HepG2 (cell line): ENCODE results near the gene PYGB. TPM values are rescaled to one million over a fixed set of nuclear protein-coding genes. Genes with fewer than 3 reads are reported as not detected.

ENCODE experiments used
- ATAC-seq: fragments of 200-7000 bp; cut with Tn5 transposase; 3 replicates; pipeline ENCODE4 v1.9.1; 2020; ENCODE audit warnings: mild to moderate bottlenecking, moderate library complexity
- BruUV-seq: library from RNA; stranded (reverse); fragments of 400-500 nt; replicated peaks from 2 replicates; lab custom pipeline; 2021; lab: Mats Ljungman, UMichigan
- CTCF ChIA-PET: fragments of 300-600 bp; formaldehyde crosslinking; extraction: SDS; loops from one replicate; lab custom pipeline; 2021; ENCODE audit warnings: low total read pairs, inconsistent platforms, low intra/inter-chr PET ratio; lab: Yijun Ruan, JAX
- POLR2A ChIA-PET: fragments of 350-600 bp; sonication (Branson Sonifier 250); formaldehyde crosslinking; loops from one replicate; lab custom pipeline; 2020; ENCODE audit warnings: antibody characterized with exemption, inconsistent platforms; lab: Yijun Ruan, JAX
- DNase-seq: peaks from one replicate; pipeline ENCODE4 v3.0.0-alpha.2; 2015; ENCODE audit warnings: low spot score
- FAIRE-seq: peaks from 3 replicates; lab custom pipeline; 2011; peaks lifted over from hg19 to GRCh38; lab: Jason Lieb, UNC
- H2AFZ ChIP-seq: one replicate; pipeline ENCODE4 v1.6.1; 2011; ENCODE audit warnings: low read length, inconsistent platforms
- H3K27ac ChIP-seq: fragments of 300-600 bp; 3 replicates; pipeline ENCODE4 v1.8.0; 2011; ENCODE audit warnings: mixed run types, mild to moderate bottlenecking, mixed read lengths, low read length, inconsistent platforms; ENCODE audit not compliant: insufficient read depth; ENCODE audit errors: extremely low read length
- H3K27me3 ChIP-seq, 2 experiments: fragments of 200-600 bp in 1 of 2; 2 replicates in 1 of 2; 3 replicates in 1 of 2; pipeline versions ENCODE4 v1.6.0 to v1.8.0; 2011; ENCODE audit warnings: low read length in 2 of 2, mild to moderate bottlenecking in 2 of 2, moderate library complexity in 2 of 2, inconsistent platforms in 1 of 2; ENCODE audit not compliant: insufficient read depth in 2 of 2, control insufficient read depth in 1 of 2
- H3K36me3 ChIP-seq, 2 experiments: fragments of 200-600 bp in 1 of 2; replicated peaks in 1 of 2; 2 replicates in 1 of 2; 3 replicates in 1 of 2; pipeline versions ENCODE4 v1.5.1 to v1.8.0; 2011; ENCODE audit warnings: low read length in 2 of 2, inconsistent platforms in 1 of 2; ENCODE audit not compliant: insufficient read depth in 2 of 2, control insufficient read depth in 1 of 2
- H3K4me1 ChIP-seq: 2 replicates; pipeline ENCODE4 v1.5.1; 2012; ENCODE audit warnings: low read length, inconsistent platforms; ENCODE audit not compliant: insufficient read depth
- H3K4me2 ChIP-seq: 2 replicates; pipeline ENCODE4 v1.6.0; 2011; ENCODE audit warnings: low read depth, low read length, inconsistent platforms
- H3K4me3 ChIP-seq, 3 experiments: fragments of 200-600 bp in 1 of 3; sonication (generic), shearing (Covaris generic) in 1 of 3; replicated peaks in 1 of 3; 2 replicates each; pipeline ENCODE4 v1.5.1; 2011 to 2016; ENCODE audit warnings: low read length in 3 of 3, inconsistent platforms in 2 of 3, low read depth in 2 of 3, mild to moderate bottlenecking in 2 of 3, control low read depth in 1 of 3, mixed read lengths in 1 of 3; ENCODE audit not compliant: insufficient read depth in 1 of 3
- H3K79me2 ChIP-seq: one replicate; pipeline ENCODE4 v1.6.1; 2011; ENCODE audit warnings: low read length, inconsistent platforms; ENCODE audit not compliant: insufficient read depth
- H3K9ac ChIP-seq: 2 replicates; pipeline ENCODE4 v1.6.0; 2011; ENCODE audit warnings: mild to moderate bottlenecking, low read depth, low read length, inconsistent platforms; ENCODE audit not compliant: insufficient read depth
- H3K9me3 ChIP-seq: 2 replicates; pipeline ENCODE4 v1.5.1; 2012; ENCODE audit warnings: mild to moderate bottlenecking, low read length
- H4K20me1 ChIP-seq: 2 replicates; pipeline ENCODE4 v1.6.0; 2011; ENCODE audit warnings: inconsistent platforms, mild to moderate bottlenecking, low read length, moderate library complexity; ENCODE audit not compliant: insufficient read depth
- CEBPG ChIP-seq: IDR thresholded peaks from 2 replicates; pipeline ENCODE4 v1.6.1; 2016
- DMAP1 ChIP-seq: IDR thresholded peaks from 2 replicates; pipeline ENCODE4 v1.6.1; 2016
- IRF1 ChIP-seq: sonication (generic); formaldehyde crosslinking; IDR thresholded peaks from 2 replicates; pipeline ENCODE4 v1.4.0; 2020; ENCODE audit warnings: low read depth, mild to moderate bottlenecking, missing genetic modification reagents
- KLF15 ChIP-seq: sonication (generic); formaldehyde crosslinking; IDR thresholded peaks from 2 replicates; pipeline ENCODE4 v1.8.1; 2023; ENCODE audit warnings: borderline replicate concordance, mild to moderate bottlenecking, inconsistent platforms, missing genetic modification reagents, mixed read lengths
- KLF16 ChIP-seq, 2 experiments: sonication (generic) in 1 of 2; formaldehyde crosslinking in 1 of 2; IDR thresholded peaks; 2 replicates each; pipeline versions ENCODE4 v1.6.1 to v1.8.0; 2016 to 2023; ENCODE audit warnings: missing genetic modification reagents in 2 of 2, missing compliant biosample characterization in 1 of 2
- MXI1 ChIP-seq: IDR thresholded peaks from 3 replicates; pipeline ENCODE4 v1.6.1; 2012; ENCODE audit warnings: low read depth, low read length, inconsistent platforms, borderline replicate concordance
- NR3C1 ChIP-seq: sonication (generic); formaldehyde crosslinking; IDR thresholded peaks from 2 replicates; pipeline ENCODE4 v1.4.0; 2020; ENCODE audit warnings: missing genetic modification reagents
- POGK ChIP-seq: sonication (generic); formaldehyde crosslinking; conservative IDR thresholded peaks from 2 replicates; pipeline ENCODE4 v1.8.0; 2022; ENCODE audit warnings: mild to moderate bottlenecking, moderate library complexity, missing genetic modification reagents
- PTBP1 ChIP-seq: fragments of 200-400 bp; formaldehyde crosslinking; IDR thresholded peaks from 2 replicates; pipeline ENCODE4 v1.6.1; 2018; ENCODE audit warnings: low read length, low read depth; ENCODE audit not compliant: poor library complexity, severe bottlenecking
- SMAD9 ChIP-seq: sonication (generic); formaldehyde crosslinking; IDR thresholded peaks from 2 replicates; pipeline ENCODE4 v1.5.1; 2020; ENCODE audit warnings: mild to moderate bottlenecking, missing genetic modification reagents
- SP140L ChIP-seq: sonication (generic); formaldehyde crosslinking; IDR thresholded peaks from 2 replicates; pipeline ENCODE4 v1.4.0; 2020; ENCODE audit warnings: missing genetic modification reagents, borderline replicate concordance
- SRSF1 ChIP-seq: fragments of 200-400 bp; formaldehyde crosslinking; optimal IDR thresholded peaks from 2 replicates; pipeline ENCODE3; 2017; ENCODE audit warnings: mild to moderate bottlenecking, low read depth, low read length, moderate library complexity
- THYN1 ChIP-seq: sonication (generic); formaldehyde crosslinking; IDR thresholded peaks from 2 replicates; pipeline ENCODE4 v1.8.1; 2023; ENCODE audit warnings: low read depth, mild to moderate bottlenecking, moderate library complexity, missing genetic modification reagents, borderline replicate concordance
- U2AF1 ChIP-seq: fragments of 200-400 bp; formaldehyde crosslinking; optimal IDR thresholded peaks from 2 replicates; pipeline ENCODE3; 2017; ENCODE audit warnings: mild to moderate bottlenecking, low read depth, low read length
- ZBTB33 ChIP-seq: sonication (generic); formaldehyde crosslinking; IDR thresholded peaks from 2 replicates; pipeline ENCODE4 v1.4.0; 2020; ENCODE audit warnings: missing genetic modification reagents
- ZFP36L1 ChIP-seq: sonication (generic); formaldehyde crosslinking; IDR thresholded peaks from 2 replicates; pipeline ENCODE4 v1.8.0; 2022; ENCODE audit warnings: mild to moderate bottlenecking, missing genetic modification reagents, moderate library complexity
- ZNF253 ChIP-seq: sonication (generic); formaldehyde crosslinking; IDR thresholded peaks from 2 replicates; pipeline ENCODE4 v1.8.0; 2022; ENCODE audit warnings: mild to moderate bottlenecking, missing genetic modification reagents, borderline replicate concordance
- ZNF550 ChIP-seq: sonication (generic); formaldehyde crosslinking; IDR thresholded peaks from 2 replicates; pipeline ENCODE4 v1.4.0; 2020; ENCODE audit warnings: mild to moderate bottlenecking, missing genetic modification reagents, borderline replicate concordance
- WGBS: methylation state at CpG from one replicate; pipeline ENCODE4 v1.1.6; 2017; ENCODE audit warnings: low lambda C conversion rate; 5-methylcytosine and 5-hydroxymethylcytosine counted together
- in situ Hi-C: cut with HindIII; loops from 2 replicates; pipeline ENCODE4 v1.10.0; 2017; ENCODE audit warnings: low pct_unique_long_range_greater_than_20kb; ENCODE audit not compliant: extremely low pct_ligation_motif_present
- intact Hi-C: fragments of 100-400 bp; cut with micrococcal nuclease; formaldehyde crosslinking; loops from one replicate; pipeline ENCODE4 v1.10.0; 2022; ENCODE audit not compliant: unreplicated experiment
- polyA plus RNA-seq, 8 experiments: library from polyadenylated mRNA; depleted of rRNA in 3 of 8; stranded (reverse) in 7 of 8; unstranded in 1 of 8; fragments of >200 nt; fragmentation: Illumina TruSeq in 4 of 8; extraction: Trizol in 4 of 8; gene quantifications; 2 replicates each; pipeline versions ENCODE4 v1.2.1 to v1.2.3, GENCODE V29; 2011 to 2016; ENCODE audit warnings: low read depth in 4 of 8, missing spikeins in 1 of 8, mixed read lengths in 1 of 8; ENCODE audit not compliant: insufficient read depth in 1 of 8
- total RNA-seq, 5 experiments: library from RNA; depleted of rRNA; stranded (reverse); fragments of >200 nt; fragmentation: Illumina TruSeq; extraction: Trizol; gene quantifications; 2 replicates each; pipeline ENCODE4 v1.2.3, GENCODE V29; 2016; ENCODE audit warnings: low read depth in 1 of 5

PYGB gene
- total and polyA plus RNA-seq, 2 of the 13 experiments (the other 11 are each of a cell fraction or from before 2014, with no cell fraction given), result 24.2 to 86.3 TPM

- Histone ChIP-seq H3K9ac (peak overlapping the region; percentile 70), H4K20me1 (no peaks in the 10 kb centered on the region), H3K4me2 (peak overlapping the region; percentile 82), H3K9me3 (no peaks in the 10 kb centered on the region), H3K36me3 (peaks cover 13 to 14% of the 10 kb centered on the region in 2 experiments; a peak in 4 of 5 replicates), H3K27ac (peak overlapping the region; percentile 76), H2AFZ (no peak overlapping the region), H3K4me3 (peak overlapping the region; percentile 24 to 69 (median 33); a peak in 5 of 6 replicates), H3K79me2 (no peaks in the 10 kb centered on the region), H3K27me3 (no peaks in the 10 kb centered on the region), H3K4me1 (peaks cover 51% of the 10 kb centered on the region)
- ChIA-PET CTCF (interaction anchor here (0.7 to 2.9 kb wide), 4 partner anchors 15 to 98 kb away, joined by 3 to 13 read pairs (median 8); partner anchors contain the start of gene GINS1), POLR2A (interaction anchor here (0.9 to 2.7 kb wide), 14 partner anchors 10 to 700 kb away, joined by 3 to 21 read pairs (median 6); partner anchors contain the start of genes ABHD12, GINS1 and PYGB)
- peak; percentile 82 for DNase-seq
- peak; percentile 39 for FAIRE-seq
- in situ Hi-C loops (loop anchor here (25.0 kb wide), 1 partner anchor 353 kb away; no protein-coding TSS in a partner anchor), intact Hi-C loops (loop anchor here (1.0 to 2.0 kb wide), 4 partner anchors 69 to 97 kb away; partner anchors contain the start of gene GINS1)
- TSS peak; percentile 41 for BruUV-seq
- peak; percentile 64 for ATAC-seq
- WGBS, result 21% methylated on average over 17 of the region's 18 CpGs
- TF ChIP-seq ZBTB33 (CRISPR knock-in tag), result peak; percentile 69
- TF ChIP-seq CEBPG (CRISPR knock-in tag), result no peak; the same call in 1 of the 2 replicates
- peak; percentile 43; the same call in 1 of the 2 replicates for TF ChIP-seq DMAP1 (CRISPR knock-in tag)
- TF ChIP-seq SMAD9 (CRISPR knock-in tag), result peak; percentile 93; the same call in 1 of the 2 replicates
- no peak for TF ChIP-seq ZNF550
- TF ChIP-seq POGK (CRISPR knock-in tag), result no peak
- TF ChIP-seq IRF1, result no peak
- no peak for TF ChIP-seq ZNF253 (CRISPR knock-in tag)
- TF ChIP-seq NR3C1, result no peak
- TF ChIP-seq MXI1, result no peak; the same call in 2 of the 3 replicates
- no peak for TF ChIP-seq KLF15
- peak; percentile 32 for TF ChIP-seq PTBP1
- no peak for TF ChIP-seq SP140L
- TF ChIP-seq KLF16 (CRISPR knock-in tag; IDR thresholded peaks at IDR 0.05), result 0 out of 4 replicates have a peak, but pooled peaks of 1 of the 2 experiments have one; percentile 22
- TF ChIP-seq ZFP36L1 (CRISPR knock-in tag), result 0 out of 2 replicates have a peak, but pooled peaks have one; percentile 54
- TF ChIP-seq SRSF1, result peak; percentile 35
- peak; percentile 23 for TF ChIP-seq U2AF1
- no peak for TF ChIP-seq THYN1
Measured at GRCh38 chr20:25309395-25310267, 61.7 kb downstream of the PYGB start.
